RWPE1 (cell line): ENCODE results near the gene NELL1.

ENCODE experiments used
- CTCF ChIA-PET: fragments of 350-600 bp; sonication (Branson Sonifier 250); formaldehyde crosslinking; extraction: SDS; loops from one replicate; lab custom pipeline; 2021; lab: Yijun Ruan, JAX
- POLR2A ChIA-PET: fragments of 400-600 bp; formaldehyde crosslinking; extraction: SDS; loops from one replicate; lab custom pipeline; 2020; ENCODE audit warnings: antibody characterized with exemption; ENCODE audit not compliant: low non-redundant PET; lab: Yijun Ruan, JAX
- DNase-seq: peaks from one replicate; pipeline ENCODE4 v3.0.0; 2012; ENCODE audit warnings: low spot score
- H3K27ac ChIP-seq: fragments of 450-650 bp; 2 replicates; pipeline ENCODE4 v1.5.1; 2017
- CTCF ChIP-seq: fragments of 450-650 bp; conservative IDR thresholded peaks from 2 replicates; pipeline ENCODE4 v1.5.1; 2017; ENCODE audit warnings: low read depth, mild to moderate bottlenecking

Gene NELL1

DNA sequence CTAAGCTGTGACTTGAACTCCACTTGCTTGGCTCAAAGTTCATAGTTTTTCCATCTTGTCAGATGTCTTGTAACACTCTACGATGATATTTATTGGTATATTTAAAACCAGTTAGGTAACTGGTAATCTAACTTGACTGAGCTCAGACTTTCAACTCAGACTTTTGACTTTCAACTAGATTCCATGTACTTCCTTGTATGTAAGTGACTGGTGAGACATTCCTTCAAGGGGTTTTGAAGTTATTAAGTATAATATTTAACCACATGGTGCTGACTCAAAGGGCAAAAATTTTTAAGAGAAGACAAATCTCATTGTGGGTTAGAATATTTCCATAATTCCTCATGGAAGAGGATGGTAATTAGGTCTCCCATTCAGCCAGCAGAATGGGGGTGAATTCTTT lies 892.2 kb downstream of the NELL1 start:
- POLR2A ChIA-PET = no interaction called here
- CTCF ChIA-PET = no interaction called here
- no peak for TF ChIP-seq CTCF
- DNase-seq = no peak
- H3K27ac ChIP-seq = no peak overlapping the region

- ChIA-PET POLR2A (no interaction called here), CTCF (interaction anchor here (0.7 kb wide), 1 partner anchor 104 kb away, joined by 3 read pairs; no protein-coding TSS in a partner anchor)
- TF ChIP-seq CTCF = no peak
- no peak overlapping the region for H3K27ac ChIP-seq
- no peak for DNase-seq
Observed at GRCh38 chr11:21564095-21564494, 894.7 kb downstream of the NELL1 start.

DNA sequence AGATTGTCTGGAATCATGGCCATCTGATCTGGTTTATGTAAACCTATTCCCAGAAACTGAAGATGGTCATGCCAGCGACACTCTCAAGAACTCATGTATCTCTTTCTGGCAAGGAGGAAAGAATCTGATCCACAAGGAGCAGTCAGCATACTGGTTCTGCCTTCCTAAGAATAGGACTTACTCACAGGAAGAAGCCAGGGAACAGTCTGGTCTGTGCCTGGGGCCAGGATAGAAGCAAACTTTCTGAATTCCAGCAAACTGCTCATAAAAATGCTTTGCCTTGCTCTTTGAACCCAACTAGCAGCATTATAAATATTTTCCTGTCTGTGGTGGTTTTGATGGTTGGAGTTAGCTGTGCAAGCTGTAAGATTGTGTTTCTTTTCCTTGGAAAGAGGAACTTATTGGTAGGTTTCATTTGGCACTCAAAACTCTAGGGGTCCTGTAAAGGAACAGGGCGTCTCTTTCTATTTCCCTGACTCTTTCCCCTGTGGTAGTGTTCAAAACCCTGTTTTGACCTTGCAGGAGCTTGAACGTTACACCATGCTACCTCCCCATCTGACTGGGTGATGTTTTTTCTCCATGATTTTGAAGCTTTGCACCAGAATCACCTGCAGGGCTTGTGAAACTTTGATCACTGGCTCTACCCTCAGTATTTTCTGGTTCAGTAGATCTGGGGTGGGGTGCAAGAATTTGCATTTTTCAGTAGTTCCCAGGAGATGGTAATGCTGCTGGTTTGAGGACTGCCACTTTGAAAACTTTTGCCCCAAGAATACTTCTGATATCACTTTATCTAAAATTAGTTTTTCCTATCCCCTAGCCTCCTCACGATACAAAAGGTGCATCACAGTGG lies 895.7 kb downstream of the NELL1 start:
- CTCF ChIA-PET = no interaction called here
- POLR2A ChIA-PET = no interaction called here
- DNase-seq = no peak
- no peak for TF ChIP-seq CTCF
- no peak overlapping the region for H3K27ac ChIP-seq

- no peak for DNase-seq
- ChIA-PET POLR2A (no interaction called here), CTCF (no interaction called here)
Observed at GRCh38 chr11:21566521-21567117, 897.2 kb downstream of the NELL1 start.

GRCh38 chr11:21567645-21568290 lies 898.4 kb downstream of the NELL1 start:
- POLR2A ChIA-PET = no interaction called here
- CTCF ChIA-PET = no interaction called here

More at GRCh38 chr11:21566521-21567117, 897.2 kb downstream of the NELL1 start:
- no peak overlapping the region for H3K27ac ChIP-seq
- no peak for TF ChIP-seq CTCF

More at GRCh38 chr11:21567645-21568290, 898.4 kb downstream of the NELL1 start:
- no peak for TF ChIP-seq CTCF
- no peak overlapping the region for H3K27ac ChIP-seq
- no peak for DNase-seq
